IMR-90 (cell line): ENCODE results near the gene UROD. TPM values are rescaled to one million over a fixed set of nuclear protein-coding genes. Genes with fewer than 3 reads are reported as not detected.

Experiments used
- polyA plus RNA-seq, 3 experiments: library from polyadenylated mRNA; depleted of rRNA; stranded (reverse); fragments of >200 nt; gene quantifications; 2 replicates each; pipeline ENCODE4 v1.2.3, GENCODE V29; 2012; ENCODE audit warnings: low replicate concordance in 1 of 3
- total RNA-seq: library from RNA; depleted of rRNA; stranded (reverse); fragments of >200 nt; gene quantifications from 2 replicates; pipeline ENCODE4 v1.2.3, GENCODE V29; 2012; rRNA removed

The UROD gene
- total and polyA plus RNA-seq, 2 of the 4 experiments (the other 2 are of a cell fraction), result 220 to 224 TPM

Other genes with a start within 250 kb of the UROD start
- 1,837 and 2,171 TPM in 2 replicates for gene RPS8, start 236.7 kb upstream of the UROD start, total RNA-seq
- gene RPS8, start 236.7 kb upstream of the UROD start, polyA plus RNA-seq (2012; rRNA removed), result 2,128 and 2,255 TPM in 2 replicates
- gene BEST4, start 224.1 kb upstream of the UROD start, total RNA-seq, result not detected in 2 replicates
- 0.07 and 0.16 TPM in 2 replicates for gene BEST4, start 224.1 kb upstream of the UROD start, polyA plus RNA-seq (2012; rRNA removed)
- 15.3 and 15.8 TPM in 2 replicates for gene PLK3, start 211.9 kb upstream of the UROD start, total RNA-seq
- gene PLK3, start 211.9 kb upstream of the UROD start, polyA plus RNA-seq (2012; rRNA removed), result 51.6 and 52.5 TPM in 2 replicates
- 0.56 TPM in 1 of 2 replicates, not detected in the other for gene DYNLT4, start 204.9 kb upstream of the UROD start, total RNA-seq
- gene DYNLT4, start 204.9 kb upstream of the UROD start, polyA plus RNA-seq (2012; rRNA removed), result not detected in 2 replicates
- 0.56 and 0.90 TPM in 2 replicates for gene BTBD19, start 203.7 kb upstream of the UROD start, total RNA-seq
- 16.0 and 17.2 TPM in 2 replicates for gene BTBD19, start 203.7 kb upstream of the UROD start, polyA plus RNA-seq (2012; rRNA removed)
- under 0.01 TPM in 2 replicates for gene PTCH2, start 169.0 kb upstream of the UROD start, total RNA-seq
- 0.56 and 0.66 TPM in 2 replicates for gene PTCH2, start 169.0 kb upstream of the UROD start, polyA plus RNA-seq (2012; rRNA removed)
- gene EIF2B3, start 25.7 kb upstream of the UROD start, total RNA-seq, result 63.3 and 77.8 TPM in 2 replicates
- 33.7 and 36.6 TPM in 2 replicates for gene EIF2B3, start 25.7 kb upstream of the UROD start, polyA plus RNA-seq (2012; rRNA removed)
- 12.2 and 14.4 TPM in 2 replicates for gene HECTD3, start 930 bp upstream of the UROD start, total RNA-seq
- gene HECTD3, start 930 bp upstream of the UROD start, polyA plus RNA-seq (2012; rRNA removed), result 39.5 and 44.1 TPM in 2 replicates
- gene ZSWIM5, start 194.4 kb downstream of the UROD start, total RNA-seq, result under 0.01 TPM in 2 replicates
- gene ZSWIM5, start 194.4 kb downstream of the UROD start, polyA plus RNA-seq (2012; rRNA removed), result 0.03 TPM in 2 replicates